ENCODE measurements around the gene CARS1. TPM values are rescaled to one million over a fixed set of nuclear protein-coding genes. Genes with fewer than 3 reads are reported as not detected.

Gene CARS1
- polyA plus RNA-seq, 1 of the 3 experiments (the other 2 are of a cell fraction), result 52.1 TPM

DNA sequence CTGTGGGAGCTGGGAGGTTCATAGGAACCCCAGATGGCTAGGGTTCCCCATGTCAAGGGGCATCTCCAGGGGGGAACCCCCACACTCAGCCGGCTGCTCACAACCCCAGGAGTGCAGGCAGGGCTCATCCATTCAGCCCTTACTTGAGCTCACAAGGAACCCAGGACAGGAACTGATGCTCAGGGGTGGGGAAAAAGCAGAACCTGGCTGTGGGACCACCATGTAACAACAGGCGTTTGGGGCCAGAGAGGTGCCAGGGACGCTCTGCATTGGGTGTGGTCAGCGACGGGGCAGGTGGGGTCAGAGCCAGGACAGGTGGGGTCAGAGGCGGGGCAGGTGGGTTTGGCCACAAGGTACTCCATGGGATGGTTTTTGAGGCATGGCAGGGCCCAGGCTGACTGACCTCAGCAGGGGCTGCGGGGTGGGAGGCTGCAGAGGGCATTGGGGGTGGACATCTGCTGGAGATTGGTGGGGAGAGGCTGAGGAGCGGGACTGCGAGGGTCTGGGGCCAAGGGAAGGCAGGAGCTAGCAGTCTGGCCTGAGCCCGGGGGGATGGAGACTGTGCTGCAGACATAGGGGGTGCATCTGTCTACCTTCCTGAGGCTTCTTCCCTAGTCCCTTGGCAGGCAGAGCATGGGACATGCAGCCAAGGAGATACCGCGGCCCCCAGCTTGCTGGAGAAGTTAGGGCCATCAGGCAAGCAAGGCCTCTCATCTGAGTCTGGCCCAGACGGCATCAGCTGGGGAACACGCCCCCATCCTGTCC, 34.0 kb upstream of the CARS1 start:
- TF ChIP-seq USF1 (IDR thresholded peaks at IDR 0.05; ENCODE audit: borderline replicate concordance, low read depth), result no peak
- no peak for TF ChIP-seq FOXM1 (IDR thresholded peaks at IDR 0.05; ENCODE audit: low read depth)
- no peak for TF ChIP-seq FOSL2 (IDR thresholded peaks at IDR 0.05; ENCODE audit: borderline replicate concordance, low read depth)
- no peak for TF ChIP-seq JUND (IDR thresholded peaks at IDR 0.05)
- no peak for TF ChIP-seq TEAD4 (IDR thresholded peaks at IDR 0.05; ENCODE audit: borderline replicate concordance, insufficient read depth)
- TF ChIP-seq ELF1 (IDR thresholded peaks at IDR 0.05), result no peak
- TF ChIP-seq PBX3 (IDR thresholded peaks at IDR 0.05), result no peak
- TF ChIP-seq, protein P1, sequence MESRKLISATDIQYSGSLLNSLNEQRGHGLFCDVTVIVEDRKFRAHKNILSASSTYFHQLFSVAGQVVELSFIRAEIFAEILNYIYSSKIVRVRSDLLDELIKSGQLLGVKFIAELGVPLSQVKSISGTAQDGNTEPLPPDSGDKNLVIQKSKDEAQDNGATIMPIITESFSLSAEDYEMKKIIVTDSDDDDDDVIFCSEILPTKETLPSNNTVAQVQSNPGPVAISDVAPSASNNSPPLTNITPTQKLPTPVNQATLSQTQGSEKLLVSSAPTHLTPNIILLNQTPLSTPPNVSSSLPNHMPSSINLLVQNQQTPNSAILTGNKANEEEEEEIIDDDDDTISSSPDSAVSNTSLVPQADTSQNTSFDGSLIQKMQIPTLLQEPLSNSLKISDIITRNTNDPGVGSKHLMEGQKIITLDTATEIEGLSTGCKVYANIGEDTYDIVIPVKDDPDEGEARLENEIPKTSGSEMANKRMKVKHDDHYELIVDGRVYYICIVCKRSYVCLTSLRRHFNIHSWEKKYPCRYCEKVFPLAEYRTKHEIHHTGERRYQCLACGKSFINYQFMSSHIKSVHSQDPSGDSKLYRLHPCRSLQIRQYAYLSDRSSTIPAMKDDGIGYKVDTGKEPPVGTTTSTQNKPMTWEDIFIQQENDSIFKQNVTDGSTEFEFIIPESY (IDR thresholded peaks at IDR 0.05; ENCODE audit: borderline replicate concordance, low read depth), result no peak
- no peak for TF ChIP-seq NRF1 (IDR thresholded peaks at IDR 0.05; ENCODE audit: low read depth, low read length)
- no peak for TF ChIP-seq RXRA (IDR thresholded peaks at IDR 0.05; ENCODE audit: borderline replicate concordance, low read depth)
- no peak for TF ChIP-seq TAF1 (IDR thresholded peaks at IDR 0.05; ENCODE audit: borderline replicate concordance, low read depth, low read length)
- TF ChIP-seq CHD2 (IDR thresholded peaks at IDR 0.05; ENCODE audit: low read length, partially characterized antibody), result no peak
- no peak for TF ChIP-seq IRF3 (IDR thresholded peaks at IDR 0.05; ENCODE audit: low read depth, low read length)
- TF ChIP-seq CTCF (IDR thresholded peaks at IDR 0.05), result no peak
- TF ChIP-seq, protein P2, sequence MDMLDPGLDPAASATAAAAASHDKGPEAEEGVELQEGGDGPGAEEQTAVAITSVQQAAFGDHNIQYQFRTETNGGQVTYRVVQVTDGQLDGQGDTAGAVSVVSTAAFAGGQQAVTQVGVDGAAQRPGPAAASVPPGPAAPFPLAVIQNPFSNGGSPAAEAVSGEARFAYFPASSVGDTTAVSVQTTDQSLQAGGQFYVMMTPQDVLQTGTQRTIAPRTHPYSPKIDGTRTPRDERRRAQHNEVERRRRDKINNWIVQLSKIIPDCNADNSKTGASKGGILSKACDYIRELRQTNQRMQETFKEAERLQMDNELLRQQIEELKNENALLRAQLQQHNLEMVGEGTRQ (IDR thresholded peaks at IDR 0.05; ENCODE audit: borderline replicate concordance, low read depth, low read length), result no peak
- TF ChIP-seq NFIC (IDR thresholded peaks at IDR 0.05; ENCODE audit: borderline replicate concordance), result no peak
- TF ChIP-seq RCOR1 (IDR thresholded peaks at IDR 0.05; ENCODE audit: low read length), result no peak
- TF ChIP-seq EP300 (IDR thresholded peaks at IDR 0.05; ENCODE audit: borderline replicate concordance in 1 of 2, low read depth in 1 of 2, low read length in 1 of 2), result no peak
- no peak for TF ChIP-seq YY1 (IDR thresholded peaks at IDR 0.05; ENCODE audit: low read depth)
- ChIA-PET CTCF (interaction anchor here (0.6 to 13.1 kb wide), 89 partner anchors 8 to 559 kb away, joined by 3 to 403 read pairs (median 6); partner anchors contain the start of genes CARS1, MRGPRE, NAP1L4 and OSBPL5), POLR2A (interaction anchor here (0.9 to 1.4 kb wide), 3 partner anchors 34 to 96 kb away, joined by 3 to 7 read pairs (median 5); partner anchors contain the start of gene CARS1)
- 60% methylated on average over 5 of the region's 14 CpGs for WGBS (ENCODE audit: low lambda C conversion rate)
- Histone ChIP-seq H3K9me2 (no peaks in the 10 kb centered on the region), H3K27ac (ENCODE audit: low read depth in 2 of 2, low read length in 1 of 2) (no peak overlapping the region), H3K4me3 (ENCODE audit: low read depth in 2 of 2, low read length in 1 of 2) (no peak overlapping the region; a peak in 1 of 4 replicates), H3K9me3 (no peaks in the 10 kb centered on the region), H3K79me2 (ENCODE audit: insufficient read depth) (no peaks in the 10 kb centered on the region), H3K4me2 (no peak overlapping the region), H3K9ac (no peak overlapping the region), H2AFZ (ENCODE audit: low read depth) (no peak overlapping the region), H4K20me1 (ENCODE audit: insufficient read depth) (0 out of 2 replicates have a peak, but pooled peaks cover 5% of the 10 kb centered on the region), H3K4me1 (ENCODE audit: control insufficient read depth in 1 of 2, insufficient read depth in 2 of 2, low read depth in 1 of 2, low read length in 1 of 2) (peaks cover 0 to 9% of the 10 kb centered on the region in 2 experiments; a peak in 2 of 4 replicates), H3K36me3 (replicated peaks in 1 of 2; ENCODE audit: control insufficient read depth in 1 of 2, insufficient read depth in 2 of 2, low read length in 1 of 2) (peaks cover 0 to 2% of the 10 kb centered on the region in 2 experiments), H3F3A (replicated peaks; ENCODE audit: insufficient read depth) (peaks cover 9% of the 10 kb centered on the region), H3K27me3 (ENCODE audit: insufficient read depth) (no peaks in the 10 kb centered on the region)
- no peak for DNase-seq
